Measurements from ENCODE around the gene CASTOR1.

The CASTOR1 gene

GRCh38 chr22:30312053-30312452 is 22.7 kb upstream of the CASTOR1 start:
- Histone ChIP-seq H3K4me3 (ENCODE audit: low read depth, low read length) (no peak overlapping the region), H3K27ac (ENCODE audit: extremely low read depth, low read depth, low read length) (no peak overlapping the region), H3K9me3 (ENCODE audit: control insufficient read depth, insufficient read depth, low read depth, low read length) (no peaks in the 10 kb centered on the region), H3K4me1 (ENCODE audit: control insufficient read depth, insufficient read depth, low read length) (no peaks in the 10 kb centered on the region), H3K36me3 (ENCODE audit: control insufficient read depth in 2 of 2, insufficient read depth in 1 of 2, low read length in 2 of 2) (peaks cover 0 to 5% of the 10 kb centered on the region in 2 experiments; a peak in 2 of 3 replicates)
- POLR2A ChIA-PET: interaction anchor here (0.8 to 1.2 kb wide), 2 partner anchors 14 to 45 kb away, joined by 3 to 4 read pairs; partner anchors contain the start of genes CCDC157 and SF3A1
- CTCF ChIA-PET: interaction anchor here (0.7 to 2.2 kb wide), 4 partner anchors 10 to 169 kb away, joined by 3 to 7 read pairs (median 4); no protein-coding TSS in a partner anchor
- no peak for TF ChIP-seq ZNF645 (tag by site-specific recombination; IDR thresholded peaks at IDR 0.05)
- TF ChIP-seq ZEB2 (tag by site-specific recombination; IDR thresholded peaks at IDR 0.05): peak; percentile 86; the same call in 1 of the 2 replicates
- TF ChIP-seq PATZ1 (tag by site-specific recombination; IDR thresholded peaks at IDR 0.05): 0 out of 2 replicates have a peak, but pooled peaks have one; percentile 37
- TF ChIP-seq ZNF639 (tag by site-specific recombination; IDR thresholded peaks at IDR 0.05): 0 out of 2 replicates have a peak, but pooled peaks have one; percentile 45
- TF ChIP-seq ZNF600 (tag by site-specific recombination; IDR thresholded peaks at IDR 0.05): peak; percentile 63
- TF ChIP-seq SP2 (tag by site-specific recombination; IDR thresholded peaks at IDR 0.05): 0 out of 2 replicates have a peak, but pooled peaks have one; percentile 5
- TF ChIP-seq HOXC10 (CRISPR knock-in tag; IDR thresholded peaks at IDR 0.05): 0 out of 2 replicates have a peak, but pooled peaks have one; percentile 61
- TF ChIP-seq ZNF366 (tag by site-specific recombination; conservative IDR thresholded peaks at IDR 0.05): peak; percentile 59
- peak; percentile 46; the same call in 1 of the 2 replicates for TF ChIP-seq ZBTB21 (tag by site-specific recombination; IDR thresholded peaks at IDR 0.05)
- TF ChIP-seq OSR2 (tag by site-specific recombination; IDR thresholded peaks at IDR 0.05): peak; percentile 38; the same call in 1 of the 2 replicates
- TF ChIP-seq KLF1 (tag by site-specific recombination; IDR thresholded peaks at IDR 0.05): peak; percentile 71
- TF ChIP-seq ZNF624 (tag by site-specific recombination; IDR thresholded peaks at IDR 0.05): no peak
- TF ChIP-seq KLF17 (tag by site-specific recombination; IDR thresholded peaks at IDR 0.05): peak; percentile 85
- no peak for TF ChIP-seq ZNF529 (tag by site-specific recombination; IDR thresholded peaks at IDR 0.05; ENCODE audit: insufficient replicate concordance)
- peak; percentile 47 for TF ChIP-seq ZIC2 (tag by site-specific recombination; IDR thresholded peaks at IDR 0.05)
- TF ChIP-seq ZNF510 (tag by site-specific recombination; IDR thresholded peaks at IDR 0.05; ENCODE audit: insufficient replicate concordance): no peak
- TF ChIP-seq ZNF24 (tag by site-specific recombination; IDR thresholded peaks at IDR 0.05): peak; percentile 80
- no peak for TF ChIP-seq ZNF354C (tag by site-specific recombination; IDR thresholded peaks at IDR 0.05; ENCODE audit: borderline replicate concordance, low read depth)
- TF ChIP-seq SP7 (tag by site-specific recombination; IDR thresholded peaks at IDR 0.05): peak; percentile 68
- TF ChIP-seq ZNF747 (tag by site-specific recombination; IDR thresholded peaks at IDR 0.05): no peak
- TF ChIP-seq ZNF16 (tag by site-specific recombination; IDR thresholded peaks at IDR 0.05; ENCODE audit: low read depth): peak; percentile 90
- TF ChIP-seq ZNF19 (tag by site-specific recombination; IDR thresholded peaks at IDR 0.05; ENCODE audit: low read depth): no peak
- no peak for TF ChIP-seq ZNF704 (tag by site-specific recombination; IDR thresholded peaks at IDR 0.05)
- no peak for TF ChIP-seq ZNF621 (tag by site-specific recombination; IDR thresholded peaks at IDR 0.05)
- peak; percentile 86 for TF ChIP-seq INSM2 (tag by site-specific recombination; IDR thresholded peaks at IDR 0.05)
- TF ChIP-seq ZNF184 (tag by site-specific recombination; IDR thresholded peaks at IDR 0.05): peak; percentile 36; the same call in 1 of the 2 replicates
- TF ChIP-seq ZNF629 (tag by site-specific recombination; IDR thresholded peaks at IDR 0.05): peak; percentile 81
- TF ChIP-seq ZNF335 (tag by site-specific recombination; conservative IDR thresholded peaks at IDR 0.05): peak; percentile 29; the same call in 1 of the 2 replicates
